BLaER1 treated with 17β-estradiol and CSF1 and Interleukin-3, amounts not matched to agents 10 nM and 100 nM (cell line): Measurements from ENCODE around the gene STARD13.

Experiments used
- H3K27ac ChIP-seq, 11 experiments: shearing (Covaris generic); formaldehyde crosslinking; 2 replicates each; pipeline ENCODE4 v1.8.1; 2022
- H3K27me3 ChIP-seq, 11 experiments: shearing (Covaris generic); formaldehyde crosslinking; 2 replicates each; pipeline ENCODE4 v1.8.1; 2022
- H3K36me3 ChIP-seq, 11 experiments: shearing (Covaris generic); formaldehyde crosslinking; 2 replicates each; pipeline ENCODE4 v1.8.1; 2022
- H3K4me1 ChIP-seq, 10 experiments: shearing (Covaris generic); formaldehyde crosslinking; 2 replicates each; pipeline ENCODE4 v1.8.1; 2022
- H3K4me2 ChIP-seq, 11 experiments: shearing (Covaris generic); formaldehyde crosslinking; 2 replicates each; pipeline ENCODE4 v1.8.1; 2022
- H3K4me3 ChIP-seq, 10 experiments: shearing (Covaris generic); formaldehyde crosslinking; 2 replicates each; pipeline ENCODE4 v1.8.1; 2022
- H3K9ac ChIP-seq, 11 experiments: shearing (Covaris generic); formaldehyde crosslinking; 2 replicates each; pipeline ENCODE4 v1.8.1; 2022
- H3K9me3 ChIP-seq, 11 experiments: shearing (Covaris generic); formaldehyde crosslinking; replicated peaks in 1 of 11; 2 replicates each; pipeline ENCODE4 v1.8.1; 2022
- H4K20me1 ChIP-seq, 11 experiments: shearing (Covaris generic); formaldehyde crosslinking; 2 replicates each; pipeline ENCODE4 v1.8.1; 2022
- Cebpa-rat ChIP-seq, 11 experiments: shearing (Covaris generic); IDR thresholded peaks; 2 replicates each; pipeline ENCODE4 v1.8.1; 2022

STARD13 gene

GRCh38 chr13:33213024-33213768 lies 72.4 kb downstream of the STARD13 start:
- Histone ChIP-seq H3K36me3 (no peaks in the 10 kb centered on the region), H3K4me1 (peaks cover 0 to 9% (median 0%) of the 10 kb centered on the region in 10 experiments; a peak in 4 of 20 replicates), H4K20me1 (no peaks in the 10 kb centered on the region), H3K27ac (no peak overlapping the region), H3K27me3 (no peaks in the 10 kb centered on the region), H3K9ac (no peak overlapping the region), H3K4me2 (no peak overlapping the region; a peak in 1 of 22 replicates), H3K9me3 (no peaks in the 10 kb centered on the region), H3K4me3 (no peak overlapping the region)
- TF ChIP-seq Cebpa-rat (IDR thresholded peaks at IDR 0.05) = no peak

GRCh38 chr13:33212396-33212795 lies 73.2 kb downstream of the STARD13 start:
- H3K4me2 ChIP-seq = no peak overlapping the region
- H3K9ac ChIP-seq = no peak overlapping the region
- H3K36me3 ChIP-seq = no peaks in the 10 kb centered on the region
- H3K4me3 ChIP-seq = no peak overlapping the region
- no peaks in the 10 kb centered on the region for H3K9me3 ChIP-seq
- peaks cover 2 to 17% (median 4%) of the 10 kb centered on the region in 10 experiments; a peak in 14 of 20 replicates for H3K4me1 ChIP-seq
- H3K27ac ChIP-seq = no peak overlapping the region
- TF ChIP-seq Cebpa-rat (IDR thresholded peaks at IDR 0.05) = no peak
- H3K27me3 ChIP-seq = no peaks in the 10 kb centered on the region
- no peaks in the 10 kb centered on the region for H4K20me1 ChIP-seq

GRCh38 chr13:33210090-33210489 lies 75.5 kb downstream of the STARD13 start:
- peaks cover 21 to 38% (median 25%) of the 10 kb centered on the region in 10 experiments for H3K4me1 ChIP-seq
- H3K36me3 ChIP-seq = no peaks in the 10 kb centered on the region
- H3K27me3 ChIP-seq = no peaks in the 10 kb centered on the region
- TF ChIP-seq Cebpa-rat (IDR thresholded peaks at IDR 0.05) = no peak
- H3K9ac ChIP-seq = no peak overlapping the region
- no peaks in the 10 kb centered on the region for H4K20me1 ChIP-seq
- H3K9me3 ChIP-seq = no peaks in the 10 kb centered on the region
- no peak overlapping the region for H3K4me2 ChIP-seq
- H3K27ac ChIP-seq = no peak overlapping the region
- H3K4me3 ChIP-seq = no peak overlapping the region

- no peak overlapping the region for H3K4me3 ChIP-seq
- no peak for TF ChIP-seq Cebpa-rat (IDR thresholded peaks at IDR 0.05)
- H3K4me2 ChIP-seq = peak overlapping the region in 2 of 11 experiments; percentile 76 to 83; a peak in 3 of 22 replicates
- no peaks in the 10 kb centered on the region for H4K20me1 ChIP-seq
- no peaks in the 10 kb centered on the region for H3K27me3 ChIP-seq
- H3K9me3 ChIP-seq = no peaks in the 10 kb centered on the region
- H3K36me3 ChIP-seq = no peaks in the 10 kb centered on the region
- H3K4me1 ChIP-seq = peaks cover 34 to 53% (median 41%) of the 10 kb centered on the region in 10 experiments
- H3K9ac ChIP-seq = no peak overlapping the region
- peak overlapping the region in 2 of 11 experiments; percentile 50 to 62; a peak in 2 of 22 replicates for H3K27ac ChIP-seq
Observed at GRCh38 chr13:33208290-33209220, 77.0 kb downstream of the STARD13 start.

GRCh38 chr13:33207615-33207961 lies 78.0 kb downstream of the STARD13 start:
- Histone ChIP-seq H3K27me3 (no peaks in the 10 kb centered on the region), H3K9ac (peak overlapping the region in 1 of 11 experiments; percentile 31; a peak in 1 of 22 replicates), H3K27ac (peak overlapping the region in 3 of 11 experiments; percentile 22 to 67 (median 62); a peak in 2 of 22 replicates), H3K4me3 (no peak overlapping the region), H3K36me3 (no peaks in the 10 kb centered on the region), H3K9me3 (no peaks in the 10 kb centered on the region; a peak in 1 of 22 replicates), H3K4me2 (peak overlapping the region in 7 of 11 experiments; percentile 1 to 83 (median 32); a peak in 9 of 22 replicates), H3K4me1 (peaks cover 35 to 59% (median 48%) of the 10 kb centered on the region in 10 experiments), H4K20me1 (no peaks in the 10 kb centered on the region)
- peak in 1 of 11 experiments; percentile 60; a peak in 1 of 22 replicates for TF ChIP-seq Cebpa-rat (IDR thresholded peaks at IDR 0.05)

GRCh38 chr13:33206945-33207614 lies 78.5 kb downstream of the STARD13 start:
- TF ChIP-seq Cebpa-rat (IDR thresholded peaks at IDR 0.05) = no peak
- H4K20me1 ChIP-seq = no peaks in the 10 kb centered on the region
- H3K4me2 ChIP-seq = peak overlapping the region in 8 of 11 experiments; percentile 1 to 83 (median 33); a peak in 10 of 22 replicates
- peaks cover 39 to 64% (median 53%) of the 10 kb centered on the region in 10 experiments for H3K4me1 ChIP-seq
- peak overlapping the region in 3 of 11 experiments; percentile 22 to 67 (median 62); a peak in 2 of 22 replicates for H3K27ac ChIP-seq
- H3K4me3 ChIP-seq = no peak overlapping the region
- H3K9ac ChIP-seq = peak overlapping the region in 2 of 11 experiments; percentile 11 to 31; a peak in 2 of 22 replicates
- no peaks in the 10 kb centered on the region for H3K36me3 ChIP-seq
- no peaks in the 10 kb centered on the region; a peak in 1 of 22 replicates for H3K9me3 ChIP-seq
- no peaks in the 10 kb centered on the region for H3K27me3 ChIP-seq

GRCh38 chr13:33206425-33206824 lies 79.1 kb downstream of the STARD13 start:
- H4K20me1 ChIP-seq = no peaks in the 10 kb centered on the region
- H3K27me3 ChIP-seq = no peaks in the 10 kb centered on the region
- no peak overlapping the region; a peak in 1 of 20 replicates for H3K4me3 ChIP-seq
- H3K4me2 ChIP-seq = peak overlapping the region in 5 of 11 experiments; percentile 68 to 83 (median 76); a peak in 7 of 22 replicates
- H3K9ac ChIP-seq = no peak overlapping the region; a peak in 1 of 22 replicates
- no peaks in the 10 kb centered on the region for H3K36me3 ChIP-seq
- peak overlapping the region in 2 of 11 experiments; percentile 62 to 67; a peak in 2 of 22 replicates for H3K27ac ChIP-seq
- H3K4me1 ChIP-seq = peaks cover 39 to 65% (median 53%) of the 10 kb centered on the region in 10 experiments
- no peak for TF ChIP-seq Cebpa-rat (IDR thresholded peaks at IDR 0.05)
- no peaks in the 10 kb centered on the region; a peak in 1 of 22 replicates for H3K9me3 ChIP-seq

GRCh38 chr13:33205804-33206221 lies 79.7 kb downstream of the STARD13 start:
- peak overlapping the region; percentile 25 to 83 (median 69); a peak in 21 of 22 replicates for H3K4me2 ChIP-seq
- H3K4me3 ChIP-seq = peak overlapping the region in 3 of 10 experiments; percentile 40 to 45 (median 40); a peak in 5 of 20 replicates
- no peak for TF ChIP-seq Cebpa-rat (IDR thresholded peaks at IDR 0.05)
- no peaks in the 10 kb centered on the region for H4K20me1 ChIP-seq
- peaks cover 39 to 65% (median 53%) of the 10 kb centered on the region in 10 experiments for H3K4me1 ChIP-seq
- peak overlapping the region in 3 of 11 experiments; percentile 20 to 51 (median 32); a peak in 3 of 22 replicates for H3K9ac ChIP-seq
- no peaks in the 10 kb centered on the region; a peak in 1 of 22 replicates for H3K36me3 ChIP-seq
- no peaks in the 10 kb centered on the region for H3K27me3 ChIP-seq
- H3K9me3 ChIP-seq = peaks cover 0 to 4% (median 0%) of the 10 kb centered on the region in 11 experiments; a peak in 3 of 22 replicates
- peak overlapping the region in 2 of 11 experiments; percentile 14 to 20; a peak in 3 of 22 replicates for H3K27ac ChIP-seq
